ENCODE results near the gene ARAP2.

The ARAP2 gene

DNA sequence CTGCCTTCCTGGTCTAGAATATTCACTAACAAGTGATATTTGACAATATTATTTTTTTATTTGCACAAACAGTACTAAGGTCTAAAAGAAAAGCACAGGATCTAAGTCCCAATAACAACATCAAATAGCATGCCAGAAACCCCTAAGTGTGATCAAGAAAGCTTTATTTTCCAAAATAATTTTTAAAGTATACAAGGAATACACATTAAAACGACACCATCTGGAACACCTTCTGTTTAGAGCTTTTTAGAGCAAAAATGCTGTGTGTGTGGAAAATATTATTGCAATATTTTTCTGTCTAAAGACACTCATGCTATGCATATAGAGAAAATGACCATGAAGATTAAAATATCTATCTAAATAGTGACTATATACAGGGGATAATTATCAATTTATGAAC lies 103.1 kb downstream of the ARAP2 start:
- Histone ChIP-seq H3K27ac (ENCODE audit: low read length) (no peak overlapping the region), H4K20me1 (ENCODE audit: insufficient read depth, low read length) (no peaks in the 10 kb centered on the region), H3K4me3 (ENCODE audit: low read length) (no peak overlapping the region), H2AFZ (ENCODE audit: low read depth, low read length) (no peak overlapping the region), H3K4me2 (ENCODE audit: low read length) (no peak overlapping the region), H3K9ac (ENCODE audit: low read length) (no peak overlapping the region), H3K79me2 (ENCODE audit: low read length) (no peaks in the 10 kb centered on the region), H3K4me1 (ENCODE audit: low read length) (no peaks in the 10 kb centered on the region), H3K9me3 (ENCODE audit: insufficient read depth, low read length) (no peaks in the 10 kb centered on the region), H3K27me3 (ENCODE audit: low read depth, low read length) (no peaks in the 10 kb centered on the region), H3K36me3 (replicated peaks; ENCODE audit: low read depth, low read length) (peaks cover 3% of the 10 kb centered on the region)
- TF ChIP-seq EZH2phosphoT487 (IDR thresholded peaks at IDR 0.05; ENCODE audit: low read depth) (no peak), CTCF (IDR thresholded peaks at IDR 0.05; ENCODE audit: low read depth, low read length) (no peak)

- Histone ChIP-seq H3K4me1 (ENCODE audit: low read length) (no peaks in the 10 kb centered on the region), H3K9ac (ENCODE audit: low read length) (no peak overlapping the region), H4K20me1 (ENCODE audit: insufficient read depth, low read length) (no peaks in the 10 kb centered on the region), H3K4me3 (ENCODE audit: low read length) (no peak overlapping the region), H3K4me2 (ENCODE audit: low read length) (no peak overlapping the region), H3K27me3 (ENCODE audit: low read depth, low read length) (no peaks in the 10 kb centered on the region), H3K9me3 (ENCODE audit: insufficient read depth, low read length) (no peaks in the 10 kb centered on the region), H3K79me2 (ENCODE audit: low read length) (no peaks in the 10 kb centered on the region), H3K27ac (ENCODE audit: low read length) (no peak overlapping the region), H2AFZ (ENCODE audit: low read depth, low read length) (no peak overlapping the region), H3K36me3 (replicated peaks; ENCODE audit: low read depth, low read length) (no peaks in the 10 kb centered on the region)
- TF ChIP-seq CTCF (IDR thresholded peaks at IDR 0.05; ENCODE audit: low read depth, low read length) (no peak), EZH2phosphoT487 (IDR thresholded peaks at IDR 0.05; ENCODE audit: low read depth) (no peak)
Observed at GRCh38 chr4:36140421-36140820, 103.9 kb downstream of the ARAP2 start.

- no peak overlapping the region for H3K9ac ChIP-seq (ENCODE audit: low read length)
- no peaks in the 10 kb centered on the region for H3K79me2 ChIP-seq (ENCODE audit: low read length)
- no peak overlapping the region for H3K4me3 ChIP-seq (ENCODE audit: low read length)
- no peak overlapping the region for H2AFZ ChIP-seq (ENCODE audit: low read depth, low read length)
- no peak overlapping the region for H3K4me2 ChIP-seq (ENCODE audit: low read length)
- H3K9me3 ChIP-seq (ENCODE audit: insufficient read depth, low read length), result no peaks in the 10 kb centered on the region
- H3K4me1 ChIP-seq (ENCODE audit: low read length), result no peaks in the 10 kb centered on the region
- no peaks in the 10 kb centered on the region for H3K27me3 ChIP-seq (ENCODE audit: low read depth, low read length)
- no peaks in the 10 kb centered on the region for H3K36me3 ChIP-seq (replicated peaks; ENCODE audit: low read depth, low read length)
- TF ChIP-seq EZH2phosphoT487 (IDR thresholded peaks at IDR 0.05; ENCODE audit: low read depth), result no peak
- TF ChIP-seq CTCF (IDR thresholded peaks at IDR 0.05; ENCODE audit: low read depth, low read length), result no peak
- no peaks in the 10 kb centered on the region for H4K20me1 ChIP-seq (ENCODE audit: insufficient read depth, low read length)
- H3K27ac ChIP-seq (ENCODE audit: low read length), result no peak overlapping the region
Observed at GRCh38 chr4:36138220-36138619, 106.1 kb downstream of the ARAP2 start.

DNA sequence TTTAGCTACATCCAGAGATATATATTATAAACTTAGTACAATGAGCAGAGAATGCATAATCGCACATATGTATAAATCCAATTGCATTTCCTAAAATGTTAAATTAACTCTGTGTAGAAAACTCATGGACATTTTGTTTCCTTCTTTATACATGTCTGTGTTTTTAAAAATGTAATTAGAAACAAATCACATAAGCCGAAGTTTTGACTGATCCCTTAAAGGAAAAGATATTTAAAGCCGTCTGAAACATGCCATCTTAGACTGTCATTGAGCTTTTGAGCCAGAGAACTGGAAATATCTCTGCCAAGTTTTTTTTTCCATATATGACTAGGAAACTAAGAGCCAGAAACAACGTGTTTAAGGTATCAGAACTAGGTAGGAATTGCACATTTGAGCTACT lies 107.0 kb downstream of the ARAP2 start:
- Histone ChIP-seq H3K27me3 (ENCODE audit: low read depth, low read length) (no peaks in the 10 kb centered on the region), H2AFZ (ENCODE audit: low read depth, low read length) (no peak overlapping the region), H3K9me3 (ENCODE audit: insufficient read depth, low read length) (no peaks in the 10 kb centered on the region), H4K20me1 (ENCODE audit: insufficient read depth, low read length) (no peaks in the 10 kb centered on the region), H3K4me3 (ENCODE audit: low read length) (no peak overlapping the region), H3K4me2 (ENCODE audit: low read length) (no peak overlapping the region), H3K9ac (ENCODE audit: low read length) (no peak overlapping the region), H3K36me3 (replicated peaks; ENCODE audit: low read depth, low read length) (peaks cover 6% of the 10 kb centered on the region), H3K27ac (ENCODE audit: low read length) (no peak overlapping the region), H3K79me2 (ENCODE audit: low read length) (no peaks in the 10 kb centered on the region), H3K4me1 (ENCODE audit: low read length) (no peaks in the 10 kb centered on the region)
- TF ChIP-seq EZH2phosphoT487 (IDR thresholded peaks at IDR 0.05; ENCODE audit: low read depth) (no peak), CTCF (IDR thresholded peaks at IDR 0.05; ENCODE audit: low read depth, low read length) (no peak)
